NOMO-1 (cell line): ENCODE data around the gene RASGEF1B.

Experiments
- DNase-seq, 2 experiments: peaks; one replicate each; lab custom pipeline; 2025; ENCODE audit not compliant: unreplicated experiment in 2 of 2; lab: John Stamatoyannopoulos, UW

RASGEF1B gene

GRCh38 chr4:81471588-81472280, at the start of gene RASGEF1B:
TSS of gene RASGEF1B (minus strand) at chr4:81471907. CDS start at chr4:81459508, 12,399 bp downstream.
- peak; percentile 82 to 93 for DNase-seq

- DNase-seq = no peak
Measured at GRCh38 chr4:81519856-81520255, 48.1 kb upstream of the RASGEF1B start.

- DNase-seq = no peak
Measured at GRCh38 chr4:81519427-81519773, 47.7 kb upstream of the RASGEF1B start.

- DNase-seq = no peak
Measured at GRCh38 chr4:81518762-81519426, 47.2 kb upstream of the RASGEF1B start.

- no peak for DNase-seq
Measured at GRCh38 chr4:81516241-81516640, 44.5 kb upstream of the RASGEF1B start.

GRCh38 chr4:81512757-81513501, 41.2 kb upstream of the RASGEF1B start:
- DNase-seq = no peak

- no peak for DNase-seq
Measured at GRCh38 chr4:81512001-81512756, 40.5 kb upstream of the RASGEF1B start.

- no peak for DNase-seq
Measured at GRCh38 chr4:81510643-81511178, 39.0 kb upstream of the RASGEF1B start.

GRCh38 chr4:81509822-81510221, 38.1 kb upstream of the RASGEF1B start:
- DNase-seq = no peak

GRCh38 chr4:81509191-81509590, 37.5 kb upstream of the RASGEF1B start:
- peak; percentile 74 to 87 for DNase-seq

- DNase-seq = no peak
Measured at GRCh38 chr4:81508411-81509185, 36.9 kb upstream of the RASGEF1B start.

GRCh38 chr4:81507530-81507929, 35.8 kb upstream of the RASGEF1B start:
- DNase-seq = no peak

GRCh38 chr4:81506731-81507130, 35.0 kb upstream of the RASGEF1B start:
- no peak for DNase-seq

- DNase-seq = peak in 1 of 2 experiments; percentile 33
Measured at GRCh38 chr4:81505726-81506125, 34.0 kb upstream of the RASGEF1B start.

GRCh38 chr4:81505004-81505598, 33.4 kb upstream of the RASGEF1B start:
- DNase-seq = peak; percentile 27 to 87

GRCh38 chr4:81504112-81505003, 32.7 kb upstream of the RASGEF1B start:
- DNase-seq = no peak

GRCh38 chr4:81503586-81503985, 31.9 kb upstream of the RASGEF1B start:
- DNase-seq = no peak

- DNase-seq = no peak
Measured at GRCh38 chr4:81502564-81502963, 30.9 kb upstream of the RASGEF1B start.

GRCh38 chr4:81499840-81500239, 28.1 kb upstream of the RASGEF1B start:
- no peak for DNase-seq
